ENCODE measurements around the gene PRDM15.

Gene PRDM15

GRCh38 chr21:41906770-41907169 is 27.6 kb upstream of the PRDM15 start:
- no peak for DNase-seq

GRCh38 chr21:41903559-41904351 is 24.6 kb upstream of the PRDM15 start:
- no peak for DNase-seq

DNA sequence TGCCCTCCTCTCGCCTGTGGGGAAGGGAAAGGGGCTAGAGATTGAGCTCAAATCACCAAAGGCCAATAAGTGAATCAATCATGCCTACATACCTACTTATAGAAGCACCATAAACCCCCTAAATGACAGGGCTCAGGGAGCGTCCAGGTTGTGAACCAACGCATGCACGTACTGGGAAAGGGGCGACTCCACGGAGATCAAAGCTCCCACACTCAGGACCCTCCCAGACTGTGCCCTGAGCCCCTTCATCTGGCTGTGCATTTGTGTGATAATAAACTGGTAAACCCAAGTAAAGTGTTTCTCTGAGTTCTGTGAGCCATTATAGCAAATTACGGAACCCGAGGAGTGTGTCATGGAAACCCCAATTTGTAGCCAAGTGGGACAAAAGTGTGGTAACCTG is 23.8 kb upstream of the PRDM15 start:
- no peak for DNase-seq

DNA sequence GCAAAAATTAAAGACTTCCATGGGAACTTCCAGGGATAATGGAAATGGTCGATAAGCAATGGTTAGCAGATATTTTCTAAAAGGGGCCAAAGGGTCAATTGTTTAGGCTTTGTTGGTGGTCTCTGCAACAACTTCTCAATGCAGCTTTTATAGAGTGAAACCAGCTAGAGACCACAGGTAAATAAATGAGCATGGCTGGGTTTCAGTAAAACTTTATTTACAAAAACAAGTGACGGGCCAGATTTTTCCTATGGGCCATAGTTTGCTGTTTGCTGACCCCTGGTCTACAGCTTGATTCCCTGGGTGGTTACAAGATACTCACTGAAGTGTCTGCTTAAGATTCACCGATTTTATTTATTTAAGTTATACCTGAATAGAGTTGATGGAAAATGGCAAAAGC is 22.6 kb upstream of the PRDM15 start:
- DNase-seq: no peak

GRCh38 chr21:41901099-41901498 is 22.0 kb upstream of the PRDM15 start:
- DNase-seq: no peak

GRCh38 chr21:41900401-41900800 is 21.3 kb upstream of the PRDM15 start:
- DNase-seq: no peak

DNA sequence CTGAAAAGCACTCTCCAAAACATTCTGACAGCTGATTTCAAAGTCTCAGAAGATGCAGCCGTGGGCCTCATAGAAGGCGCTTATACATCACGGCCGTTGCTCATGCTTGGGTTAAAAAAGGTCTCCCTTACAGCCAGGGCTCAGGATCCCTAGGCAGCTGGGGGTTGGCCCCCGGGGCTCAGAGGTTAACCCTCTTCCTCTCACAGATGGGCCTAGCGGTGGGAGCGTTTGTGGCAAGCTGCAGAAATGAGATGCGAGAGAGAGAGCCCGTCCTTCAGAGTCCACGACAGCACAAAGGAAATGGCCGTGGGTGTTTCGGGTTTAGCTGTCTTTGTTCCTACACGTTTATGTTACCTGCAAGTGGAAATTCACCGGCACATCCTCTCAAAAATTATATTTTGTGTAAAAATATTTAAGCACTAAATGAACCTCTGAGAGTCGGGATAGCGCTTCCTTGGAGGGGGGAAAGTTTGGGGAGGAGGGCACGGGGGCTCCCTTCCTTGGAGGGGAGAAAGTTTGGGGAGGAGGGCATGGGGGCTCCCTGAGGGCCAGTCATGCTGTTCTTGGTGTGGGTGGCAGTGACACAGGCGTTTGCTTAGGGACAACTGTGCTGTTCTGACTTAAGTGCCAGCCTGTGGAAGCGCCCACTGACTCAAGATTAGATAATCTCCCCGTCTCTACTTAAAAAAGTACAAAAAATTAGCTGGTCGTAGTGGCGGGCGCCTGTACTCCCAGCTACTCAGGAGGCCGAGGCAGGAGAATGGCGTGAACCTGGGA is 20.5 kb upstream of the PRDM15 start:
- DNase-seq: peak; percentile 39

- DNase-seq: no peak
These were observed 19.9 kb upstream of the PRDM15 start for GRCh38 chr21:41898998-41899397.

GRCh38 chr21:41897700-41898099 is 18.6 kb upstream of the PRDM15 start:
- DNase-seq: no peak

DNA sequence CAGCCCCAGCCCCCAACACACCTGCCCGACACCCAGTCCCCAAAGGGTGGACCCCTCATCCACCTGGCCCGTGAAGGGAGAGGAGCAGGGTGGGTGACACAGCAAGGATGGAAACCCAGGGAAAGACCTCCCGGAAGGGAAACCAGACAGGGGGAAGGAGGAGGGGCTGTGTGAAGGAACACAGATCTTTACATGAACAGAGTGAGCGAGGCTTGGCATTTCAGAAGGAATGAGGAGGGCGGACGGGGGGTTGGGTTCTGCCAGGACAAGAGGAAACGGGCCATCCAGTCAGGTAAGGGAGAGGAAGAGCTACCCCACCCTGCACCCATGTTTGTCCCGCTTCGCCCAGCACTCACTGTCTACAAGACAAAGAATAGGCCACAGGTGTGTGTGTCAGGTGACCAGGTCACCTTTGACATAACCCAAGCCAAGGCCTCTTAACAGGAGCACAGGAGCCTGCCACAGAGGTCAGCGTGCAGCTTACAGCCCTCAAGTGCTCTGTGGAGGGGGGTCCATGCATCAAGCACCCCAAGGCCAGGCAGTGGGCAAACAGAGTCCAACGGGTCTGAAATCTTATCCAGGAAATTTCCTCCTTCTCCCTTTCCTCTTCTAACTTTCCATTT is 18.0 kb upstream of the PRDM15 start:
- DNase-seq: no peak

DNA sequence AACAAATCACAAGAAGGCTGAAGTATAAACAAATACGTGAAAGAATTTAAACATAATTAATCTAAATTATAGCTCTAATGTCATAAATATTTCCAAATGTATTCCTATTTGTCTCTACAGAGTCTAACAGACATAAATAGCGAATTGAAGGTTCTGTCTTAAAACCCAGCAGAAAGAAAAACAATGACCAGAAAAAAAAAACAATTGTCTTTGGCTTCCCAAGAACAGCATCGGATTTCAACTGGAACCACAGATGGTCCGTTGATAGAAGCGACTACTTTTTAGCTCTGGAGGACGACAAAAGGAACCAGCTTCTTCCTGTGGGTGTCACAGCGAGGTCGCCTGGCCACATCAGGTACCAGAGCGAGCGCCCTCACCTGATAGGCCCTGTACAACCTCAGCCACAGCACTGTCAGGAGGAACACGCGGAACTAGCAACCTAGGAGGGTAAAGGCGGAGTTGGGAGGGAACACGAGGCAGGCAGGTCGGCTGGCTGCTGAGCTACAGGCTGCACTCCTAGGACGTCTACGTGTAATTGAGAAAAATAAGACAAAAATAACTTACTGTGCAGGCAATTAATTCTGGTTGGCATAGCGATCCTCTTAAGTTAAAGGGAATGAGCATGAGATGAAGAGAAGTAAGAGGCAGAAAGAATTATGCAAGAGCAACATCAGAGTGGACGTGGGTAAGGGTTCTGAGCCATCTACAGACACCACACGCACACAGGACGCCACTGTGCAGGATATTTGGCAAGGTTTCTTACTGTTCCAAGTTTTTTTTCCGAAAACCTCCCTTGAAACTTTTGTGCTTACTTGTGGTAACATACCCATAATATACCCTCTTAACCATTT is 16.7 kb upstream of the PRDM15 start:
- peak; percentile 59 for DNase-seq

DNA sequence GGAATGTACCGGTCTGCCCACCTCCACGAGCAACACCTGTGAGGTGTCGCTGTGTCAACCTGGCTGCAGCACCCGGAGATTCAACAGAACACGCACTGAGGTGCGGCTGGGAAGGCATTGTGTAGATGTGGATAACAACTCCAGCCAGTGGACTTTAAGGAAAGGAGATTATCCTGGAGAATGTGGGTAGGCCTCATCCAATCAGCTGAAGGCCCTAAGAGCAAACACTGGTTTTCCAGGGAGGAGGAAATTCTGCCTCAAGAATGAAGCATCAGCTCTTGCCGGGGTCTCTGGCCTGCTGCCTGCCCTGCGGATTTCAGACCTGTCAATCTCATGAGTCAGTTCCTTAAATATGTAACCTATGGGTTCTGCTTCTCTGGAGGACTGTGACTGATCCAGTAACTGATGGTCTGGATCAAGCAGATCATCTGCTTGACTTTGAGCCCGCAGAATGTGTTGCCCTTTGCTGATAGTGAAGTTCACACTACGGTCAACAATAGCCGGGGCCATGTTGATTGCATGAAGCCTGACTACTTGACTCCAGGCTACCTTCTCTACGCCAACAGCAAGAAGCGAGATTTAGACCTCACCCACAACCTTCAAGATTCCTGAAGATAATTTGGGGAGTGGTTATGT is 15.9 kb upstream of the PRDM15 start:
- DNase-seq: no peak

DNA sequence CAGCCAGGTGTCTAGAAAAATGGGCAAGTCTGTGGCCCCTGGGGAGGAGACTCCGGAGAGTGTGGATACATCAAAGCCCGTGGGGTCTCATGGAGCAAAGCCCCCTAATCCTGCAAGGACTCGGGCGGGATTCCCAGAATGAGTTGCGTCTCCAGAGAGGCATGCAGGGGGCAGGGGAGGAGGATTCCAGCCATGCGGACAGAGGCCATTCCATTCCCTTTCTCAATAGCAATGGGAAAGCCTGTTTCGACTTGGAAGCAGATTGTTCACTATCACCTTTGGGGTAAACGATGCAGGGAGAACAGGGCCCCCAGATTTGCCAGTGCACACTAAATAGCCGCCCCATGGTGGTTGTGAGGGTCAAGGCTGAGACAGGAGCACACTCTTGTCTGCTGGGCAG is 15.4 kb upstream of the PRDM15 start:
- DNase-seq: no peak

DNA sequence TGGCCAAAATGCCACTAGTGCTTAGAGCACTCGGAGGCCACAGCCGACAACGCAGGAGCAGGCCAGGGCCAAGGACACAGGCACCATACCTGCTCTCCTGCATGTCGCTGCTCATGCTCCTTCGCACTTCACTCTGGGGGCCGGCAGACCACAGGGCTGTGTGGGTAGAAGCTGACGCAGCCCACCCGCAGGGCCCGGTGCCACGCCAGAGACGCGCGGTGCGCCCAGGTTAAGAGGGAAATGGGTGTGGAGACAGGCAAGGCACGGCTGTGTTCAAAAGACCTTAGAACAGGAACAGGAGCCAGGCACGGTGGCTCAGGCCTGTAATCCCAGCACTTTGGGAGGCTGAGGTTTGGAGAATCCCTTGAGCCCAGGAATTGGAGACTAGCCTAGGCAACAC is 13.6 kb upstream of the PRDM15 start:
- no peak for DNase-seq

- no peak for DNase-seq
These were observed 12.0 kb upstream of the PRDM15 start for GRCh38 chr21:41891132-41891531.

DNA sequence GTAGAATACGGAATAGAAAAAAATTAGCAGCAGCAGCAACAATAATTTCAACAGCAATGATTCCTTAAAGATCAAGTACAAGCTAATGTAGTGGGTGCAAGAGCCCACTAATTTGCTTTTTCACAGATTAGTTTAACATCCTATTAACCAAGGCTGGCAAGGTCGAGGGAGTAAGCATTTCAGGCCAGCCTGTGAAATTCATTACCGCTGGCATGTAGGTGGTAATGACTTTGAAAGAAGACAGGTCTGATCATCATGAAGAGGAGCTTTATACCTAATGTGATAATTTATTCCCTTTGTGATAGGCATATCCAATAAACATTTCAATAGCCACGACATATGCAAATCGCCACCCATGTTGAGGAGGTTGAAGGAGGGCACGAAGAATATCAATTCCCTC is 11.2 kb upstream of the PRDM15 start:
- no peak for DNase-seq

DNA sequence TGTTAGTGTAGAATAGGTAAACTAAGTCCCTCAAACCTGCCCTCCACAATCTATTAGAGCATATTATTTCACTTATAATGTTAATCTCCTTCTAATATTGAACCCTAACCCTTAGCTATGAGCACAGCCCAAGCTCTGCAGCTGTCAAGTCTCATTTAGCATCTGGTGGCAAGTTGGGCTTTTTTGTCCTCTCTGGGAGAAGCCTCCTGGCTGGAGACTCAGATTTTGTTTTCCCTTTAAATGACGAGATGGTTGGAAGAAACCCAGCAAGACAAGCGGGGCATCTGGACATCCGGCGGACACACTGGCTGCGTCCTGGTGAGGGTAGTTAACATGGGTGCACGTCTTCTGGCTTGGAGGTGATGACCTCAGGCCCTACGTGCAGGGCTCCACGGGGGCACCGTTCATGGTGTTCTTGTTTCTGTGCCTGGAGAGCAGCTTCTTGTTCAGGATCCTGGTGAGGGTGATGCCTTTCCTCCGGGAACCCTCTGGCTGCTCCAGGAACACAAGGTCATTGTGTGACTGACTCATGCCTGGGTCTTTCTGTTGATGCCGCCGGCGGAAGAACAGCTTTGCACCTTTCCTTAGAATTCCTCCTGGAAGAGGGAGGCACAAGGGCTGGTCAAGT is 9.7 kb upstream of the PRDM15 start:
- no peak for DNase-seq

DNA sequence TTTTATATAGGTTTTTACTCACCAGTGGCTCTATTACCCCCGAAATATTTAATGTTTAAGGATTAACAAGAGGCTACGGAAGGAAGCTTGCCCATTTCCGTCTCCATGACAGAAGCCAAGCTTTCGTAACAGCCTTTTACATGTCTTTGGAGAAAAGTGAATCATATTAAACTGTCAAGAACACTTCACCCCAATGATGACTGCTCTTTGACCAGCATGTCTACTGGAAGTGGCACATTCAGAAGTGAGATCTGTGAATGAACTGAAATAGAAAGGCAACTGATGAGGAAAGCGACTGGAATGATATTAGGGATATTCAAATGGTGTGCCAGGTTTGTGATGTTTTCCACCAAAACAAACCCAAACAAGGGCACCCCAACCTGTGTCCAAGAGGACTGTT is 8.5 kb upstream of the PRDM15 start:
- no peak for DNase-seq

DNA sequence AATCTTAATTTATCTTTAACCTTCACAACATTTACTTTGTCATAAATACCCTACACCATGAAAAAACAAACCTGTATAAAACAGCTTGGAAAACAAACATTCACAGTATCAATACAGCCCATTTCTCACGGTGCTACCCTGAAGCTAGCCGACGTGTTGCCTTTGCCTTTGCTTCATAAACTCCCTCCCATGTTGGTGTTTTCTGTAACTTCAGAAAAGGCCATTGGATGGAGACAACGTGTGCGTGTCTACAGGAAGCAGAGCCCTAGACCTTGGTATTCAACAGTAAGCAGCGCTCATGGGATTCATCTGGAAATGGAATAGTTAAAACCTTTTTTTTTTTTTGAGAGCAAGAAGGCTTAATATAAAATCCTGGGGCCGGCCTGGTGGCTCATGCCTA is 7.2 kb upstream of the PRDM15 start:
- no peak for DNase-seq

DNA sequence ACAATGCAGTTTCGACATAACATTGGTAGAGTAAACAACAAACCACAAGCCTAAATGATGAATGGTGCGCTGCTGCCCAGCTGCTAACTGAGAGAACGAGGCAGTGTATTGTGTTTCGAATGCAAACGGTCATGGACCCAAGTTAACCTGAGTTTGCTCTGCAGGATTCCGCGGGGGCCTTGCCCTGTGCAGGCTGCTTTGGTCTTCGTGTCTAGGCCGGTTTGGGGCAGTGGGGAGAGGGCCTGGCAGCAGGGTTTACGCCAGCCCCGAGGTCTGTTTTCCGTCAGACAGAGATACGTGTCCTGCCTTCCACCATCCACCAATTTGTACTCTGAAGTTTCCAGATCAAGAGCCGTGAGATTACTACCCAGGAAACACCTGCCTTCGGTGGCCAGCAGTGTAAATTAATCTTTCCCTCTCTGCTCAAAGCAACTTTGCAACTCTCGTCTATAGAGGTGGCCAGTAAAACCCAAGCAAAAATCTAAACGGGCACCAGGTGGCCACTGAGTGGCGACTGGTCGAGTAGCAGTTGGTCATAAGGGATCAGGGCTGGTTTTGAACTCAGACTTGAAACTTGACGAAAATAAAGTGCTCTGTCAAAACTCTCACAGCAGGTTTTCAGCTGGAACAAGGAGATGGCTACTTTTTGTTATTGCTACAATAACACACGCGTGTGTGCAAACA is 6.3 kb upstream of the PRDM15 start:
- DNase-seq: no peak

GRCh38 chr21:41884501-41885030 is 5.4 kb upstream of the PRDM15 start:
- no peak for DNase-seq

Data from activated gamma-delta T cell treated with Interleukin-2 at 50 U/mL for 16 hours (primary cell).